Naive thymus-derived CD4-positive, alpha-beta T cell (primary cell): Measurements from ENCODE around the gene CORO2B. TPM values are rescaled to one million over a fixed set of nuclear protein-coding genes. Genes with fewer than 3 reads are reported as not detected.

Source experiments
- ATAC-seq: fragments of 150-1000 bp; cut with Tn5 transposase; 2 replicates; pipeline ENCODE4 v1.10.0; 2021; ENCODE audit warnings: mild to moderate bottlenecking, moderate library complexity
- CTCF ChIA-PET: fragments of 350-600 bp; sonication (Branson Sonifier 250); formaldehyde crosslinking; loops from one replicate; lab custom pipeline; 2021; ENCODE audit warnings: antibody characterized with exemption; lab: Charles Lee
- POLR2A ChIA-PET: fragments of 350-600 bp; sonication (Branson Sonifier 250); formaldehyde crosslinking; loops from one replicate; lab custom pipeline; 2021; ENCODE audit warnings: antibody characterized with exemption, inconsistent platforms; lab: Charles Lee
- DNase-seq, 9 donors: peaks; one replicate each; pipeline versions ENCODE4 v3.0.0 to v3.0.0-alpha.2; 2020 to 2022; ENCODE audit warnings: mixed read lengths in 1 of 9
- H3K27ac ChIP-seq: one replicate; pipeline ENCODE4 v1.7.0; 2013; ENCODE audit warnings: mild to moderate bottlenecking, low read depth, low read length, moderate library complexity
- H3K27me3 ChIP-seq, 2 donors: one replicate each; pipeline ENCODE4 v1.7.0; 2013; ENCODE audit warnings: low read length in 2 of 2, mild to moderate bottlenecking in 2 of 2, moderate library complexity in 2 of 2; ENCODE audit not compliant: control insufficient read depth in 2 of 2, insufficient read depth in 2 of 2
- H3K36me3 ChIP-seq, 3 experiments: 1 replicate in 2 of 3; 2 replicates in 1 of 3; pipeline ENCODE4 v1.7.0; 2013; ENCODE audit warnings: low read length in 3 of 3, mild to moderate bottlenecking in 3 of 3, moderate library complexity in 1 of 3; ENCODE audit not compliant: insufficient read depth in 3 of 3, control insufficient read depth in 2 of 3
- H3K4me1 ChIP-seq, 2 donors: one replicate each; pipeline ENCODE4 v1.7.0; 2013; ENCODE audit warnings: low read length in 2 of 2, mild to moderate bottlenecking in 2 of 2, moderate library complexity in 1 of 2; ENCODE audit not compliant: control insufficient read depth in 2 of 2, insufficient read depth in 2 of 2
- H3K4me3 ChIP-seq: 2 replicates; pipeline ENCODE4 v1.7.0; 2013; ENCODE audit warnings: mild to moderate bottlenecking, low read length
- H3K9me3 ChIP-seq, 3 experiments: 1 replicate in 2 of 3; 2 replicates in 1 of 3; pipeline ENCODE4 v1.7.0; 2013; ENCODE audit warnings: low read length in 3 of 3; ENCODE audit not compliant: control insufficient read depth in 2 of 3
- H3K27ac Mint-ChIP-seq, 9 donors: one replicate each; pipeline ENCODE4 v1.8.0; 2020 to 2022; ENCODE audit warnings: mixed read lengths in 9 of 9, mild to moderate bottlenecking in 8 of 9, moderate library complexity in 5 of 9, inconsistent platforms in 2 of 9
- H3K27me3 Mint-ChIP-seq, 5 donors: one replicate each; pipeline ENCODE4 v1.8.0; 2021 to 2022; ENCODE audit warnings: mixed read lengths in 5 of 5, mild to moderate bottlenecking in 1 of 5
- H3K36me3 Mint-ChIP-seq, 5 donors: one replicate each; pipeline ENCODE4 v1.8.0; 2020 to 2022; ENCODE audit warnings: mixed read lengths in 5 of 5, mild to moderate bottlenecking in 3 of 5, inconsistent platforms in 1 of 5
- H3K4me1 Mint-ChIP-seq, 7 donors: one replicate each; pipeline ENCODE4 v1.8.0; 2020 to 2022; ENCODE audit warnings: mixed read lengths in 7 of 7, mild to moderate bottlenecking in 3 of 7, inconsistent platforms in 1 of 7
- H3K4me3 Mint-ChIP-seq, 10 donors: one replicate each; pipeline ENCODE4 v1.8.0; 2020 to 2022; ENCODE audit warnings: mild to moderate bottlenecking in 10 of 10, mixed read lengths in 10 of 10, moderate library complexity in 6 of 10, inconsistent platforms in 2 of 10
- H3K9me3 Mint-ChIP-seq, 11 donors: one replicate each; pipeline ENCODE4 v1.8.0; 2020 to 2022; ENCODE audit warnings: mixed read lengths in 11 of 11, mild to moderate bottlenecking in 4 of 11, inconsistent platforms in 1 of 11, moderate library complexity in 1 of 11
- intact Hi-C, 2 donors: fragments of 100-400 bp; cut with micrococcal nuclease; formaldehyde crosslinking; loops; one replicate each; pipeline ENCODE4 v1.15.1; 2023
- polyA plus RNA-seq, 2 donors: library from polyadenylated mRNA; unstranded; fragments of 300-500 nt; fragmentation: Illumina TruSeq; gene quantifications; one replicate each; pipeline ENCODE4 v1.2.3, GENCODE V29; 2021
- total RNA-seq, 6 experiments: library from RNA in 5 of 6; stranded (reverse) in 5 of 6; gene quantifications; 1 replicate in 5 of 6; 2 replicates in 1 of 6; pipeline ENCODE4 v1.2.3 and lab custom pipeline; 2021 to 2026

The CORO2B gene
- total and polyA plus RNA-seq, 7 experiments from 2014 or later: 0.15 TPM; not detected in 6

GRCh38 chr15:68774521-68775235 is 195.9 kb downstream of the CORO2B start:
- intact Hi-C loops: no loop called here
- H3K27ac ChIP-seq: no peak overlapping the region
- peaks cover 0 to 14% (median 7%) of the 10 kb centered on the region in 5 donors for H3K36me3 Mint-ChIP-seq
- H3K4me1 ChIP-seq: no peaks in the 10 kb centered on the region
- DNase-seq (no peak), ATAC-seq (no peak)
- ChIA-PET CTCF (no interaction called here), POLR2A (no interaction called here)
- H3K4me1 Mint-ChIP-seq: peaks cover 0 to 15% (median 0%) of the 10 kb centered on the region in 7 donors
- H3K27me3 Mint-ChIP-seq: peaks cover 0 to 3% (median 0%) of the 10 kb centered on the region in 5 donors
- no peaks in the 10 kb centered on the region for H3K27me3 ChIP-seq
- no peak overlapping the region for H3K4me3 Mint-ChIP-seq
- peak overlapping the region in 1 of 9 donors; percentile 28 for H3K27ac Mint-ChIP-seq
- peaks cover 0 to 3% (median 0%) of the 10 kb centered on the region in 11 donors for H3K9me3 Mint-ChIP-seq
- no peak overlapping the region for H3K4me3 ChIP-seq
- H3K9me3 ChIP-seq: no peaks in the 10 kb centered on the region
- peaks cover 0 to 10% (median 0%) of the 10 kb centered on the region in 3 experiments for H3K36me3 ChIP-seq

DNA sequence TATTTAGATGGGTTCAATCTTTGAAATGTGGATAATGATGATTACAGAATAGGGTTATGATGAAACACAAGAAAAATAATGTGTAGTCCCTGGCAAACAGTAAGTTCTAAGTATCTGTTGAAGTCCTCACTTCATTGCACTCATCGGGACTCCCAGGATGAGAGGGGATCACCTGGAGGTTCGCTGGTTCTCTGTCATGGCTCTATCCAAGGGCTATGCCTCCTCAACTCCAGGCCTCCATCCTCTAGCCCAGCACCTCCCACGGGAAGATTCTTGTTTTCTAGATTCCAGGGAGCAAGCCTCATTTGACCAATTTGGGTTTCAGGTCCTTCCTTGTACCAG is 196.4 kb downstream of the CORO2B start:
- Histone ChIP-seq H3K27me3 (no peaks in the 10 kb centered on the region), H3K4me1 (no peaks in the 10 kb centered on the region), H3K9me3 (no peaks in the 10 kb centered on the region), H3K4me3 (no peak overlapping the region), H3K36me3 (peaks cover 0 to 14% (median 0%) of the 10 kb centered on the region in 3 experiments), H3K27ac (no peak overlapping the region)
- Mint-ChIP-seq H3K4me3 (no peak overlapping the region), H3K9me3 (peaks cover 0 to 3% (median 0%) of the 10 kb centered on the region in 11 donors), H3K27me3 (peaks cover 0 to 3% (median 0%) of the 10 kb centered on the region in 5 donors), H3K4me1 (peaks cover 0 to 15% (median 0%) of the 10 kb centered on the region in 7 donors), H3K36me3 (peaks cover 0 to 16% (median 9%) of the 10 kb centered on the region in 5 donors), H3K27ac (no peak overlapping the region)
- intact Hi-C loops: no loop called here
- CTCF ChIA-PET: no interaction called here
- DNase-seq (no peak), ATAC-seq (no peak)
- POLR2A ChIA-PET: no interaction called here

GRCh38 chr15:68775671-68776476 is 197.1 kb downstream of the CORO2B start:
- CTCF ChIA-PET: no interaction called here
- Mint-ChIP-seq H3K36me3 (peaks cover 0 to 18% (median 11%) of the 10 kb centered on the region in 5 donors), H3K27ac (no peak overlapping the region), H3K4me3 (peak overlapping the region in 1 of 10 donors; percentile 32), H3K9me3 (peaks cover 0 to 3% (median 0%) of the 10 kb centered on the region in 11 donors), H3K27me3 (peaks cover 0 to 3% (median 0%) of the 10 kb centered on the region in 5 donors), H3K4me1 (peaks cover 0 to 15% (median 0%) of the 10 kb centered on the region in 7 donors)
- no peaks in the 10 kb centered on the region for H3K9me3 ChIP-seq
- no peaks in the 10 kb centered on the region for H3K27me3 ChIP-seq
- peaks cover 0 to 20% (median 0%) of the 10 kb centered on the region in 3 experiments for H3K36me3 ChIP-seq
- POLR2A ChIA-PET: no interaction called here
- ATAC-seq (peak; percentile 14), DNase-seq (no peak)
- no peak overlapping the region for H3K27ac ChIP-seq
- no peak overlapping the region for H3K4me3 ChIP-seq
- no peaks in the 10 kb centered on the region for H3K4me1 ChIP-seq
- intact Hi-C loops: no loop called here

DNA sequence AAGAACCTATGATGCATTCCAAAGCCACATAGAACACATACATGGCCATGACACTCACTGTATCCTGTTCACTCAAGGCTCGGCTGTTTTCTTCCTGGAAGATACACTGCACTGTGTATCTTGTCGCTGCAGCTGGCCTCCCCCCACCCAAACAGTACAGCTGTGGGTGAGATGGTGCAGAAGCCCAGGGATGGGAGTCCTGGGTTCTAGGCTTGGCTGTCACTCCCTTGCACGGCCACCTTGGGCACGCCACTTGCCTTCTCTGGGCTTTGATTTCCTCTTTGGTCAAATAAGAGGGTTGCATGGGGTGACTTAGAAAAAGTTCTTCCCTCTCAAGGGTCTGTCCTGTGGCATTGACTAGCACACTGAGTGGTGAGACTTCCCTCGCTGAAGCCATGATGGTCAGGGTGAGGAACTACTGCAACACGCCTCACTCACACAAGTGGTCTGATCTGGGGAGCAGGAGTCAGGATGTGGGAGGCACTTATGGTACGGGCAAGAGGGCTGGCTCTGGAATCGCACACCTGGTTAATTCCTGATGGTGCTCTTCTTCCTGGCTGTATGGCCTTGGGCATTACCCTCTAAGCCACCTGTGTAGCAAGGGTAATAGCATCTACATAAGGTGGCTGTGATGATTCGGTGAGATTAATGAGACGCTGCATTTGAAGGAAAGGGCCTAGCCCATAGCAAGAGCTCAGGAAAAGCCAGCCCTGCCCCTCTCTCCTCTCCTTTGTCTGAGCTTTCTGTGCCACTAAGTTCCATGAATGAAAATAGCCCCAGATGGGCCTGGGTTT is 197.9 kb downstream of the CORO2B start:
- ChIA-PET CTCF (no interaction called here), POLR2A (no interaction called here)
- Histone ChIP-seq H3K4me1 (no peaks in the 10 kb centered on the region), H3K36me3 (peaks cover 0 to 20% (median 0%) of the 10 kb centered on the region in 3 experiments), H3K4me3 (no peak overlapping the region), H3K9me3 (no peaks in the 10 kb centered on the region), H3K27ac (no peak overlapping the region), H3K27me3 (no peaks in the 10 kb centered on the region)
- Mint-ChIP-seq H3K27ac (peak overlapping the region in 7 of 9 donors; percentile 8 to 81 (median 38)), H3K9me3 (peaks cover 0 to 3% (median 0%) of the 10 kb centered on the region in 11 donors), H3K36me3 (peaks cover 0 to 19% (median 11%) of the 10 kb centered on the region in 5 donors), H3K4me1 (peaks cover under 1 to 16% (median 2%) of the 10 kb centered on the region in 7 donors), H3K4me3 (no peak overlapping the region), H3K27me3 (peaks cover 0 to 3% (median 0%) of the 10 kb centered on the region in 5 donors)
- ATAC-seq: peak; percentile 38
- no peak for DNase-seq
- intact Hi-C loops: no loop called here

Other genes with a start within 250 kb of the CORO2B start
- gene ITGA11, start 146.8 kb upstream of the CORO2B start, total RNA-seq: 1 to 10 TPM in 1 of 5 experiments, under 1 TPM in 3, not detected in 1; 0.03 to 1.1 (median 0.15) TPM
- gene ITGA11, start 146.8 kb upstream of the CORO2B start, polyA plus RNA-seq: under 1 TPM in 1 of 2 donors, not detected in 1; 0.02 TPM
- 100 to 1,000 TPM in 4 of 5 experiments, 10 to 100 TPM in 1; 86.1 to 229 (median 136) TPM for gene ANP32A, start 241.9 kb downstream of the CORO2B start, total RNA-seq
- gene ANP32A, start 241.9 kb downstream of the CORO2B start, polyA plus RNA-seq: 100 to 1,000 TPM in 1 of 2 donors, 10 to 100 TPM in 1; 89.6 to 111 TPM